Neural cell (in vitro differentiated cells): ENCODE results near the gene SAMM50.

Source experiments
- EP300 ChIP-seq: fragments of 450-650 bp; conservative IDR thresholded peaks from 2 replicates; pipeline ENCODE4 v1.6.1; 2014; ENCODE audit warnings: antibody characterized with exemption, mild to moderate bottlenecking, moderate library complexity; ENCODE audit not compliant: poor library complexity, severe bottlenecking
- EZH2 ChIP-seq: fragments of 200-600, 300-800 bp; shearing (Covaris generic), sonication (generic); IDR thresholded peaks from 2 replicates; pipeline ENCODE4 v1.6.1; 2014; ENCODE audit warnings: antibody characterized with exemption, low read length, borderline replicate concordance, mild to moderate bottlenecking; ENCODE audit not compliant: insufficient read depth, poor library complexity, severe bottlenecking
- MXI1 ChIP-seq: fragments of 450-650 bp; conservative IDR thresholded peaks from 2 replicates; pipeline ENCODE4 v1.6.1; 2014; ENCODE audit warnings: antibody characterized with exemption, mild to moderate bottlenecking; ENCODE audit not compliant: poor library complexity, severe bottlenecking
- POLR2AphosphoS5 ChIP-seq: IDR thresholded peaks from 2 replicates; pipeline ENCODE4 v1.6.1; 2012
- RAD21 ChIP-seq: fragments of 450-650 bp; conservative IDR thresholded peaks from 2 replicates; pipeline ENCODE4 v1.6.1; 2014; ENCODE audit warnings: antibody characterized with exemption, mild to moderate bottlenecking, moderate library complexity
- TAF1 ChIP-seq: IDR thresholded peaks from 2 replicates; pipeline ENCODE4 v1.6.1; 2012; ENCODE audit warnings: low read depth
- TF ChIP-seq, protein P1 (sequence below): fragments of 450-650 bp; IDR thresholded peaks from 2 replicates; pipeline ENCODE4 v1.5.1; 2014; ENCODE audit warnings: antibody characterized with exemption, mild to moderate bottlenecking, moderate library complexity; ENCODE audit not compliant: poor library complexity, severe bottlenecking
- TF ChIP-seq, protein P2 (sequence below): IDR thresholded peaks from 2 replicates; pipeline ENCODE4 v1.6.1; 2012; ENCODE audit warnings: borderline replicate concordance

DNA sequence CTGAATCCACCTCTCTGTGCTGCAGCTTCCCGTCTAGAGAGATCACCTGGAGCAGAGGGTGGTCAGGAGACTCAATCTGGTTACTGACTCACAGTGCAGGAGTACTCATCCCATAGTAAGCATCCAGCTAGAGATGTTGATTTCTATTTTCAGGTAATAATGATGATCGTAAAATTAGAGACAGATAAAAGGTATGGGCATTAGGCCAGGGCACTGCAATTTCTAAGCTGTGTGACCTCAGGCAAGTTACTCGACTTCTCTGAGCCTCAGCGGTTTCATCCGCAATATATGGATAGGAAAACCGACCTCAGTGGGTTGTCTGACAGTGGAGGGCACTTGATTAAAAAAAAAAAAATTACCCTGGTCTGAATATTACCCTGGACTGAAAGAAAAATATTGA lies 13.8 kb upstream of the SAMM50 start:
- TF ChIP-seq MXI1 (no peak), POLR2AphosphoS5 (no peak), EZH2 (no peak), EP300 (no peak), TAF1 (no peak), RAD21 (no peak)
- TF ChIP-seq, protein P1, sequence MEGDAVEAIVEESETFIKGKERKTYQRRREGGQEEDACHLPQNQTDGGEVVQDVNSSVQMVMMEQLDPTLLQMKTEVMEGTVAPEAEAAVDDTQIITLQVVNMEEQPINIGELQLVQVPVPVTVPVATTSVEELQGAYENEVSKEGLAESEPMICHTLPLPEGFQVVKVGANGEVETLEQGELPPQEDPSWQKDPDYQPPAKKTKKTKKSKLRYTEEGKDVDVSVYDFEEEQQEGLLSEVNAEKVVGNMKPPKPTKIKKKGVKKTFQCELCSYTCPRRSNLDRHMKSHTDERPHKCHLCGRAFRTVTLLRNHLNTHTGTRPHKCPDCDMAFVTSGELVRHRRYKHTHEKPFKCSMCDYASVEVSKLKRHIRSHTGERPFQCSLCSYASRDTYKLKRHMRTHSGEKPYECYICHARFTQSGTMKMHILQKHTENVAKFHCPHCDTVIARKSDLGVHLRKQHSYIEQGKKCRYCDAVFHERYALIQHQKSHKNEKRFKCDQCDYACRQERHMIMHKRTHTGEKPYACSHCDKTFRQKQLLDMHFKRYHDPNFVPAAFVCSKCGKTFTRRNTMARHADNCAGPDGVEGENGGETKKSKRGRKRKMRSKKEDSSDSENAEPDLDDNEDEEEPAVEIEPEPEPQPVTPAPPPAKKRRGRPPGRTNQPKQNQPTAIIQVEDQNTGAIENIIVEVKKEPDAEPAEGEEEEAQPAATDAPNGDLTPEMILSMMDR = no peak
- TF ChIP-seq, protein P2, sequence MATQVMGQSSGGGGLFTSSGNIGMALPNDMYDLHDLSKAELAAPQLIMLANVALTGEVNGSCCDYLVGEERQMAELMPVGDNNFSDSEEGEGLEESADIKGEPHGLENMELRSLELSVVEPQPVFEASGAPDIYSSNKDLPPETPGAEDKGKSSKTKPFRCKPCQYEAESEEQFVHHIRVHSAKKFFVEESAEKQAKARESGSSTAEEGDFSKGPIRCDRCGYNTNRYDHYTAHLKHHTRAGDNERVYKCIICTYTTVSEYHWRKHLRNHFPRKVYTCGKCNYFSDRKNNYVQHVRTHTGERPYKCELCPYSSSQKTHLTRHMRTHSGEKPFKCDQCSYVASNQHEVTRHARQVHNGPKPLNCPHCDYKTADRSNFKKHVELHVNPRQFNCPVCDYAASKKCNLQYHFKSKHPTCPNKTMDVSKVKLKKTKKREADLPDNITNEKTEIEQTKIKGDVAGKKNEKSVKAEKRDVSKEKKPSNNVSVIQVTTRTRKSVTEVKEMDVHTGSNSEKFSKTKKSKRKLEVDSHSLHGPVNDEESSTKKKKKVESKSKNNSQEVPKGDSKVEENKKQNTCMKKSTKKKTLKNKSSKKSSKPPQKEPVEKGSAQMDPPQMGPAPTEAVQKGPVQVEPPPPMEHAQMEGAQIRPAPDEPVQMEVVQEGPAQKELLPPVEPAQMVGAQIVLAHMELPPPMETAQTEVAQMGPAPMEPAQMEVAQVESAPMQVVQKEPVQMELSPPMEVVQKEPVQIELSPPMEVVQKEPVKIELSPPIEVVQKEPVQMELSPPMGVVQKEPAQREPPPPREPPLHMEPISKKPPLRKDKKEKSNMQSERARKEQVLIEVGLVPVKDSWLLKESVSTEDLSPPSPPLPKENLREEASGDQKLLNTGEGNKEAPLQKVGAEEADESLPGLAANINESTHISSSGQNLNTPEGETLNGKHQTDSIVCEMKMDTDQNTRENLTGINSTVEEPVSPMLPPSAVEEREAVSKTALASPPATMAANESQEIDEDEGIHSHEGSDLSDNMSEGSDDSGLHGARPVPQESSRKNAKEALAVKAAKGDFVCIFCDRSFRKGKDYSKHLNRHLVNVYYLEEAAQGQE = no peak
